Fibroblast of pulmonary artery (primary cell): ENCODE data around the gene SPOP.

Experiments used
- DNase-seq: peaks from one replicate; pipeline ENCODE4 v3.0.0-alpha.2; 2010; ENCODE audit warnings: low read depth
- H3K4me3 ChIP-seq: replicated peaks from 2 replicates; pipeline ENCODE4 v1.5.1; 2011; ENCODE audit warnings: low read depth, mild to moderate bottlenecking, control low read depth, low read length, moderate library complexity
- TF ChIP-seq, protein P1 (sequence below): IDR thresholded peaks from 2 replicates; pipeline ENCODE4 v1.5.1; 2011; ENCODE audit warnings: mild to moderate bottlenecking, control low read depth, low read length, inconsistent platforms; ENCODE audit errors: missing control alignments

Gene SPOP

DNA sequence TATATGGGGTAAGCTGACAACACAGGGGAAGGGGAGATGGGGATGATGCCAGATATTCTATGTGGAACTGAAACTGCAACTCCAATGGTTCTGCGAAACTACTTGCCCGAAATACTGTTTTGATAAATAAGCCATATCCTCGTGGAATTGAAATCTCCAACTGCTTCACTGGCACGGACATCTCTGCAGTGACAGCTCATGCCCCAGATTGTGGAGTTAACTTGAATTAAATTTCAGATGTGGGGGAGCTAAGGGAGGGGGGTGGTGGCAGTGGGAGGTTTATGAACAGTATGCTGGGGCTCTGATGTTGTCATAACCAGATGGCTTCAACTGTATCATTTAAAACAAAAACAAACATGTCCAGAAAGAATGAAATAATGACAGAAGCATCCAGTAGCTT is 80.5 kb downstream of the SPOP start:
- H3K4me3 ChIP-seq = no peak overlapping the region
- no peak for DNase-seq
- TF ChIP-seq, protein P1, sequence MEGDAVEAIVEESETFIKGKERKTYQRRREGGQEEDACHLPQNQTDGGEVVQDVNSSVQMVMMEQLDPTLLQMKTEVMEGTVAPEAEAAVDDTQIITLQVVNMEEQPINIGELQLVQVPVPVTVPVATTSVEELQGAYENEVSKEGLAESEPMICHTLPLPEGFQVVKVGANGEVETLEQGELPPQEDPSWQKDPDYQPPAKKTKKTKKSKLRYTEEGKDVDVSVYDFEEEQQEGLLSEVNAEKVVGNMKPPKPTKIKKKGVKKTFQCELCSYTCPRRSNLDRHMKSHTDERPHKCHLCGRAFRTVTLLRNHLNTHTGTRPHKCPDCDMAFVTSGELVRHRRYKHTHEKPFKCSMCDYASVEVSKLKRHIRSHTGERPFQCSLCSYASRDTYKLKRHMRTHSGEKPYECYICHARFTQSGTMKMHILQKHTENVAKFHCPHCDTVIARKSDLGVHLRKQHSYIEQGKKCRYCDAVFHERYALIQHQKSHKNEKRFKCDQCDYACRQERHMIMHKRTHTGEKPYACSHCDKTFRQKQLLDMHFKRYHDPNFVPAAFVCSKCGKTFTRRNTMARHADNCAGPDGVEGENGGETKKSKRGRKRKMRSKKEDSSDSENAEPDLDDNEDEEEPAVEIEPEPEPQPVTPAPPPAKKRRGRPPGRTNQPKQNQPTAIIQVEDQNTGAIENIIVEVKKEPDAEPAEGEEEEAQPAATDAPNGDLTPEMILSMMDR = no peak

DNA sequence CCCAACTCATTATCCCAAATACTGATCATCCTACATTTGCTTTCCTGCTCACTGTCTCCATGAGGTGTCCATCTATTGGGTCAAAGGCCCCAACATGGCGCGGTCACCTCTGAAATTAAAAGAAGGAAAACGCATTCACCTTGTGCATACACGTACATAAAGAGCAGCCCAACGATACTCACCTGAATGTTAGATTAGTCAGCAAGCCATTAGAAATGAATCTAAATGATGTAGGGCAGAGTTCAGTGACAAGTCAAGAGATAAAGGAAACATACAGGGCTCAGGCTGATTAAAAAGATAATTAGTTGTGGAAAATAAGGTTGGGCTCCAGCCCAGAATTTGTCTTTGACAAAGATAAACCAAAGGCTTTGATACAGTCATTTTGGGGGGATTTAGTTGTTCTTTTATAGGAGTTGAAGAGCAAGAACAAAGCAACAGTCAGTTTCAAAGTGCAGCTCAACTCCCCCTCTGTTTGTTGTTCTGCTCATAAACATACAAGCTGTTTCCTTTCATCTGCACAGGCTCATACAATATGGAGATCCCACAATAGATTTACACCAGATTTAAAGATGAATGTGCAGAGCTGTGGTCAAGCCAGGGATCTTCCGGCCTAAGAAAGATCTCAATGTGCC is 81.2 kb downstream of the SPOP start:
- H3K4me3 ChIP-seq = no peak overlapping the region
- TF ChIP-seq, protein P1 = no peak
- DNase-seq = no peak

DNA sequence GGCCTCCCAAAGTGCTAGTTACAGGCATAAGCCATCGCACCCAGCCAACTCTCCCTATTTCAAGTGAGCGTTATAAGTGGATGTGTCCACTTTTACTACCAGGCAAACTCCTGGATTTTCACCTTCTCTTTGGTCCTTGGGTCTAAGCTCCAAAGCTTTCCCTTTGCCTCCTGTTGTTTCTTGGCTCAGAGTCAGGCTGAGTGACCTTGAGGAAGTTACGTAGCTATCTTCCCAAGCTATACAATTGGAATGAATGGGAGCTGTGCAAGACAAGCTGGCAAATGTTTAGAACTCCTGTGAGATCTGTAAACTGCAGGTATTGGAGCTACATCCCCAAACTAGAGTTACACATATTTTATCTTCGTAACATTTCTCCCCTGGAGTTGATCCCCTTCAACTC is 81.9 kb downstream of the SPOP start:
- DNase-seq = peak; percentile 32
- TF ChIP-seq, protein P1 = no peak
- H3K4me3 ChIP-seq = no peak overlapping the region

DNA sequence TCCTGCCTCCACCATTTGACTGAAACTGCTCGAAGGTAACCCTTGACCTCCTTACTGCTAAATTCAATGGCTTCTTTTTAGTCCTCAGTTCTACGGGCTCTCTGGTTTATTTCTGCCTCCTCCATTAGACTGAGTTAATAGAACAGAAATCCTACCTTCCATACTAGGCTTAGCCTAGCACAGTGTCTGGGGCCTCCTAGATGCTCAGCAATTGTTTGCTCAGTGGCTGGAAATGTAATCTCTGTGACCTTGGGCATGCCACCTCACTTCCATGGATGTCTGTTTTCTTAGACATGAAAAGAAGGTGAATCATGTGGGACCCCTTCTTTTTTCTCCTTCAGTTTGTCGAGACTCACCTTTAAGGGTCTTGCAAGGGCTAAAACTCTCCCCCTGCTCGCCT is 82.6 kb downstream of the SPOP start:
- no peak for DNase-seq
- TF ChIP-seq, protein P1 = no peak

DNA sequence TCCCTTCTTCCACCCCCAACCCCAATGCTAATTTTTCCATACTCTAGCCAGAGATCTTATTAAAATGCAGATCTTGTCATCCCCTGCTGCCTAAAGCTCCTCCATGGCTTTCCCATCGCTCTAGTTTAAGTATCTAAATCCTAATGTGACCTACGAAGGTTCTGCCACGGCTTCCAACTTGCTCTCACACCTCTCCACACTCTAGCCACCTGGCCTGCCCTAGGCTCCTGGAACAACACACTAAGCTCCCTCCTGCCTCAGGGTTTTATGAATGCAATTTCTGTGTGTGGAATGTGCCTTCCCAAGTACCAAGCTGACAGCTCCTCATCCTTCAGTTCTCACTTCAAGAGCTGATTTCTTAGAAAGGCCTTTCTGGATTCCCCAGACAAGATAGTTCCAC is 85.6 kb downstream of the SPOP start:
- no peak for DNase-seq
- TF ChIP-seq, protein P1 = no peak

More for the DNA sequence above, 82.6 kb downstream of the SPOP start:
- H3K4me3 ChIP-seq = no peak overlapping the region

DNA sequence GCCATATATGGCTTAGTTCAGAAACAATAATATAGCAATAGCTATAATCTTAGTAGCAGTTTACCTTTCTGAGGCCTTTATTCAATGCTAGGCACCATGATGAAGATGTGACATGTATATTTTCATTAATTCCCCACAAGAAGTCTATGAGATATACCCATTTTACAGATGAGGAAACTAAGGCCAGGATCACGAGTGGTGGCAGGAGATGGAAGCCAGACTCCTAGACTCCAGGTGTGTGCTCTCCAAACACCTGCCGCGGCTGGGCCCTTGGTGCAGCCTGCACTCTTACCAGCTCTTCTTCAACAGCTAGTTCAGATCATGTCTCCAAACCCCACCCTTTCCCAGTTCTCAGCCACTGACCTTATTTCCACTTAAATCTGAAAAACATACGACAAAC is 87.0 kb downstream of the SPOP start:
- H3K4me3 ChIP-seq = no peak overlapping the region
- DNase-seq = no peak
- TF ChIP-seq, protein P1 = no peak

More for the DNA sequence above, 85.6 kb downstream of the SPOP start:
- no peak overlapping the region for H3K4me3 ChIP-seq

DNA sequence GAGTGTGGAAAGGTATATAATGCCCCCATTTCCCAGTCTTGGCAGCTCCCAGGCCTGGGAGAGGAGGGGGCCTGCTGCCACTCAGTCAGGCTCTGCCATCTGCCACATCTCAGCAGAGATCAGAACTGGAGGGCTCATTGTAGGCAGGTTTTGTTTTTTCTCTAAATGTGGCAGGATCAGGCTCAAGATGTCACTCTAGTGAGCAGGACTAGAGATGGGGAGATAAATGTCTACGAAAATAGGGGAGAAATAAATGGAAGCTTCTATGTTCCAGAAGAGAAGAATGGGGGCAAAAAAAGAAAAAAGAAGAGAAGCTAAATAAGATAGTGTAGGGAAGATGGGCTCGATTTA is 88.3 kb downstream of the SPOP start:
- no peak overlapping the region for H3K4me3 ChIP-seq
- TF ChIP-seq, protein P1 = no peak
- no peak for DNase-seq
